Measurements from ENCODE around the gene PRDM11.
A peak's percentile ranks its signal among the peaks of the same experiment; 100 is the strongest.

- no peak for TF ChIP-seq POLR2A (IDR thresholded peaks at IDR 0.05)
- TF ChIP-seq CTCF (IDR thresholded peaks at IDR 0.05 in 4 of 5, conservative IDR thresholded peaks at IDR 0.05 in 1 of 5) = peak; percentile 43 to 76 (median 62)
Measured at GRCh38 chr11:45252134-45252856, 105.9 kb downstream of the PRDM11 start.

All from gastrocnemius medialis (tissue), 4 donors.